GM18511 (cell line): ENCODE measurements around the gene LAMB4.

ENCODE experiments used
- ATAC-seq: cut with Tn5 transposase; IDR thresholded peaks from one replicate; pipeline ENCODE4 v1.9.1; 2021; ENCODE audit warnings: mild to moderate bottlenecking, moderate library complexity; ENCODE audit not compliant: unreplicated experiment

Gene LAMB4

DNA sequence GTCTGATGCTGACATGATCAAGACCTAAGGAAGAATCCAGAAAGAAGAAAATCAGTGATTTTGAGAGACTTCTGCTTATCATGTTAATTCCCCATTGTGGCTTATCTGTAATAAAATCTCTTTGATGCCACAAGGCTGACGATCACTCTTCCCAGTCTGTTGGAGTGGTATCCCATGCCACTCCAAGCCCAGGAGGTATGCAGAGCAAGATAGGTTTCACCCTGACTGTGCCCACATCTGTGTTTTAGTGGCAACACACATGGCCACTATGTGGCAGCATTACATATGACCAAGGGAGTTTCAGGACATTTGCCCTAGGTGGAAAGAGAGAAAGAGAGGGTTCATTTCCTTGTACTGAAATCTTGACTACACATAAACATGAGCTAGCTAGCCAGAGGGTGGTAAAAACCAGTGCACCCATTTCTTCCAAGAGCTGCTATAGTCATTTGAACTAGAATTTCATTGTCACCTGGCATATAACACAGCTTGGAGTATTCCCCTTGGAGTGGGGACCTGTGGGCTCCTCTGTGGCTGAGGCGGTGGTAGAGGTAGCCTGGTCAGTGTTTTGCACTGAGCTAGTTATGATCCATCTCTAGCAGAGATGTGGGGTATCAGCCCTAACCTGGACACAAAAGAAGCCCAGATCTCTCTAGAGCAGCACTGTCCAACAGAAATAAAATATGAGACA, 20.8 kb downstream of the LAMB4 start:
- ATAC-seq, result peak; percentile 81

DNA sequence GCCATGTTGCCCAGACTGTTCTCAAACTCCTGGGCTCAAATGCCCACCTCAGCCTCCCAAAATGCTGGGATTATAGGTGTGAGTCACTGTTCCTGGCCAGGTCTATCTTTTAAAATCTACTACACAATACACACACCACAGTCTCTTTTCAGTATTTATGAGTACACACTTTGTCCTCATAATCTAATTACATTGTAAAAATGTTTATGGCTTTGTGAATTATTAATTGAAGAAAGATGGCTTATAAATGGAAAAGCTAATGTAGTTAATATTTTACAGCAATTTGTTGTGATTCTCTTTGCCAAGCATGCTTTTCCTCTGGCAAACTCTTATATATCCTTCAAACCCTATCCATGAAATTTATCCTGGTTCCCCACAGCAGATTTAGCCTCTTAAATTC, 22.0 kb downstream of the LAMB4 start:
- no peak for ATAC-seq

GRCh38 chr7:108104324-108104723, 25.8 kb downstream of the LAMB4 start:
- no peak for ATAC-seq

- ATAC-seq, result no peak
Observed at GRCh38 chr7:108103558-108104298, 26.4 kb downstream of the LAMB4 start.

- ATAC-seq, result no peak
Observed at GRCh38 chr7:108102671-108103312, 27.4 kb downstream of the LAMB4 start.

- ATAC-seq, result no peak
Observed at GRCh38 chr7:108101759-108102158, 28.4 kb downstream of the LAMB4 start.

DNA sequence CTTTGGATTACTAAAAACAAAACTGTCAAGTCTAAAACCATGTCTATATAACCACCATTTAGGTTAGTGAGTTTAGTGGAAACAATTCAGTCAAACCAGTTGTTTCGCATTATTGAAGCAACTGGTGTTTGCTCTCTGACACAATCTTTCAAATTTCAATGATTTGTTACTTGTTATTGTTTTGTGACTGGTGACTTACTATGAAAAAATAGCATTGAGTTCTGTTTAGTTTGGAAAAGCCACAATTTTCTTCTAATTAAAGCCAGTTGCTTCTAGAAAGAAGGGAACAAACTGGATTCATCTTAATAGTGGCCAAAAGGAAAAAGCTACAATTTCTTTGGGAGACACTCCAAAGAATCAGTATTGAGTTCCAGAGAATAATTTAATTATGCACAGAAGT, 30.4 kb downstream of the LAMB4 start:
- ATAC-seq, result no peak

DNA sequence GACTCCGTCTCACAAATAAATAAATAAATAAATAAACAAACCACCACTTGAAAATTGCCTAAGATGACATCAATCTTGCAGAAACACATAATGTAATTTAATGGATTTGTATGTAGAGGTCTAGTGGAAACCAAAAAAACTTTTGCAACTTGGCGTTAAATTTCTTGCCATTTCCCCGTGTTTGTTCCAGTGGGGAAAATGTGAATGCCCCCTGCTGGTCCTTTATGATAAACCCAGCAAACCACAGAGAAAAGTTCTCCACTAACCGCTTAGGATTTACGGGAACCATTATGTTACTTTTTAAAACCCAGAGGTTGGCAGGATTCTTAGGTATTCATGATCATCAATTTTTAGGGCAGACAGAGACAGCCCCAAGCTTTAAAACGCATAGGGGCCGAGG, 32.5 kb downstream of the LAMB4 start:
- ATAC-seq, result no peak

DNA sequence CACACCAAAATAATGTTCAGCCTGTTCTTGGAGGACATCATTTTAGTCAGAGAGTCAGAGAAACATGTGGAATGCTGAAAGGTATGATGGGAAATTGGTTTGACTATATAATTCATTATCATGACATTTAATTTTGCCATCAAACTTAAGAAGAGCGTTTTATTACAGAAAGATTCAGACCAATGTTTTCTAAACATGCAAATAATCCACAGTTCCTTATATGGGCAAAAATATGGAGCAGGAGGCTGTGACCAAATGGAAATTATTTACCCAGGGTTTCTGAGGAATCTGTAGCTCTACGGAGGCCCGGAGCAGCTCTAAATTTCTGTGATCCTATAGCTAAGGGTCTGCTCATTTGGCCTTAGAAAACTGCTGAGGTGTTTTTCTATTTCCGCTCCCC, 33.2 kb downstream of the LAMB4 start:
- ATAC-seq, result no peak

GRCh38 chr7:108094933-108095710, 35.0 kb downstream of the LAMB4 start:
- peak; percentile 58 for ATAC-seq

DNA sequence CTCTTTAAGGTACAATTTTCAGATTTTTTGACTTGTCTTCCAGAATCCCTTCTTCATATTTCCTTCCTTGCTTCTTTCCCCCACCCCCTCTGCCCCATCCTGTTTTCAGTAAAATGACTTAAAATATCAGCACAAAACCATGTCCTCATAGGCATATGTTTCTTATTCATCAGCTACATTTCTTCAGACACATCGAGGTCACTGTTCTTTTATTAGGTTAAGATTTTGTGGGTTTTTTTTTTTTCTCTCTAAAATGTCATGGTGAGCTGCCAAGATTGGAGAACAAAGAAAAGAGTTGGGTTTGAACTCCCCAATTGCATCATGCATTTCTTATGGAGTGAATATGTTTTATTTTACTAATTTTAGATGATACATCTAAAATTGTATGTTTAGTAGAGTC, 35.8 kb downstream of the LAMB4 start:
- ATAC-seq, result no peak

GRCh38 chr7:108093851-108094331, 36.3 kb downstream of the LAMB4 start:
- no peak for ATAC-seq

DNA sequence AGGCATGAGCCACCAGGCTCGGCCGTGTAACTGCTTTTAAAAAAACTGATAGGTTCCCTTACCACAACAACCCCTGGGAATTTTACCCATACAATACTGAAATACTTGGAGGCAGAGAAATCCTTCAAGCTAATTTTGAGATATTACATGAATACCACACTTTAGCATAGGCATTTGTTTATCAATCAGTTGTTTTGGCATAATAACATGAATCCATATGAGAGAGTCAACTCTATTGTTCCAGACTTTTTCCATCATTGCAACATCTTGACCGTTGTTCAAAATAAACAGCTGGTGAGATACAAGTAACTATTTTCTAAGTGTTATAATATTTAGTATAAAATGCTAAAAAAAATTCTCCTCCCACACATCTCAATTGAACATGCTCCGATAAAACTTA, 36.8 kb downstream of the LAMB4 start:
- ATAC-seq, result no peak

- no peak for ATAC-seq
Observed at GRCh38 chr7:108091461-108091831, 38.7 kb downstream of the LAMB4 start.

DNA sequence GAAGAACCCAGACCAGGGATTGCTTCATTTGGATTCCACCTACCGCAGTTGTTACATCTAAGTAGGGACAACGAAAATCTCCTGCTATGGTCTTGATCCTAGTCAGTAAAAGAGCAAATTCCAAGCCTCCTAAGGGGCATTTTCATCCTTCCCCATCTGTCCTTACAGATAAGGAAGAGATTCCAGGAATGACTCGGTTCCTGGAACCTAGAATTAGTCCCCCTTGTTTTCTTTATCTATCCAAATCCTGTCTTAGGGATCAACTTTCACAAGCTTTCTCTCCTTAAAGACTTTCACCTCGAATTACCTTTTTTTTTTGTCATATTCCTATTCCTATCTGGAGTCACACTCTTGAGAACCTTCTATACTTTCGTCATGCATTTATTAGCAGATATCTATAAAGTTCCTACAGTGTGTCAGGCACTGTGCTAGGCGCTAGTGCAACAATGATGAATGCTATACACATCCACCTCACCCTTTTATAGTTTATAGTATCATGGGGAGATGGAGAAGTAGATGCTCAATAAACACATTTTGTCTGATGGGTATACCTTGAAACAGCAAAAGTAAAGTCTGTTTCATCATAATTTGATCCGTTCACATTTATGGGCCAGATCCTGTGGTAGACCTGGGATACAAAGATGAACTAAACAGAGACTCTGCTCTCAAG, 39.2 kb downstream of the LAMB4 start:
- ATAC-seq, result no peak

GRCh38 chr7:108089381-108089780, 40.8 kb downstream of the LAMB4 start:
- no peak for ATAC-seq

- ATAC-seq, result no peak
Observed at GRCh38 chr7:108088729-108089128, 41.4 kb downstream of the LAMB4 start.

- no peak for ATAC-seq
Observed at GRCh38 chr7:108087778-108088177, 42.4 kb downstream of the LAMB4 start.

DNA sequence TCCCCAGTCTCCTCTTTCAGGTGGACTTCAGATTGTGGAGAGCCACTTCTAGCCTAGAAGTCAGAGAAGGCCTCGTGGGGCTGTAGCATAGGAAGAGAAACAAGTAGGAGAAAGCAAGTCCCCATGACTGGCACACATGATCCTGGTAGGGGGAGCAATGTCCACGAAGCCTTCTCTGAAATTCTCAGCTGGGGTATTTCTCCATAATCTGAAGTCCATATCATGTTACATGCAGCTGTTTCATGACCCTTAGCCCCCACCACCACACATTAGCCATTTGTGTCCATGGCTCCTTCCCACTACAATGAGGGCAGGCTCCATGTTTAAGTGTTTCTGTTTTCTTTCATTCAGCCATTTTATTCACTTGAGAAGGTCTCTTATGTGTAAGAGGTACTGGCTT, 43.2 kb downstream of the LAMB4 start:
- ATAC-seq, result no peak

- ATAC-seq, result no peak
Observed at GRCh38 chr7:108086546-108086945, 43.6 kb downstream of the LAMB4 start.

- ATAC-seq, result no peak
Observed at GRCh38 chr7:108083980-108084379, 46.2 kb downstream of the LAMB4 start.
